H1 (cell line): ENCODE data around the gene RPL3. TPM values are rescaled to one million over a fixed set of nuclear protein-coding genes. Genes with fewer than 3 reads are reported as not detected.
A peak's percentile ranks its signal among the peaks of the same experiment; 100 is the strongest.

Source experiments
- CTCF ChIA-PET: fragments of 300-600 bp; sonication (Branson Sonifier 250); formaldehyde crosslinking; loops from one replicate; lab custom pipeline; 2021; ENCODE audit not compliant: partially characterized antibody; lab: Charles Lee
- POLR2A ChIA-PET: fragments of 300-600 bp; sonication (Branson Sonifier 250); formaldehyde crosslinking; loops from one replicate; lab custom pipeline; 2021; ENCODE audit warnings: inconsistent platforms; ENCODE audit not compliant: partially characterized antibody; lab: Charles Lee
- DNase-seq, 2 experiments: peaks; one replicate each; pipeline versions ENCODE4 v3.0.0 to v3.0.0-alpha.2; 2010 to 2022; ENCODE audit warnings: low spot score in 2 of 2, low read depth in 1 of 2, mixed read lengths in 1 of 2
- FAIRE-seq: peaks from 2 replicates; lab custom pipeline; 2011; peaks lifted over from hg19 to GRCh38; lab: Jason Lieb, UNC
- H2AFZ ChIP-seq: 2 replicates; pipeline ENCODE4 v1.8.1; 2012; ENCODE audit warnings: low read length, inconsistent platforms
- H2AK5ac ChIP-seq: 2 replicates; pipeline ENCODE4 v1.6.1; 2013; ENCODE audit warnings: low read depth, low read length
- H2BK120ac ChIP-seq: replicated peaks from 2 replicates; pipeline ENCODE3; 2013; ENCODE audit warnings: low read depth, low read length, inconsistent platforms
- H2BK12ac ChIP-seq: 2 replicates; pipeline ENCODE4 v1.6.1; 2013; ENCODE audit warnings: low read depth, low read length
- H2BK15ac ChIP-seq: 2 replicates; pipeline ENCODE4 v1.6.1; 2013; ENCODE audit warnings: low read length
- H2BK20ac ChIP-seq: 2 replicates; pipeline ENCODE4 v1.6.1; 2013; ENCODE audit warnings: low read length
- H2BK5ac ChIP-seq: 2 replicates; pipeline ENCODE4 v1.6.1; 2013; ENCODE audit warnings: low read depth, low read length
- H3K14ac ChIP-seq: 2 replicates; pipeline ENCODE4 v1.6.1; 2013; ENCODE audit warnings: inconsistent platforms; ENCODE audit not compliant: insufficient read length
- H3K18ac ChIP-seq: 2 replicates; pipeline ENCODE4 v1.6.1; 2013; ENCODE audit warnings: low read length; ENCODE audit errors: extremely low read depth
- H3K23ac ChIP-seq: 2 replicates; pipeline ENCODE4 v1.6.1; 2013; ENCODE audit warnings: inconsistent platforms; ENCODE audit not compliant: insufficient read length
- H3K23me2 ChIP-seq: 2 replicates; pipeline ENCODE4 v1.6.1; 2013; ENCODE audit warnings: low read depth, low read length
- H3K27ac ChIP-seq: 2 replicates; pipeline ENCODE4 v1.6.1; 2011; ENCODE audit warnings: low read depth, low read length, inconsistent platforms
- H3K27me3 ChIP-seq, 4 experiments: replicated peaks in 1 of 4; 1 replicate in 1 of 4; 2 replicates in 3 of 4; pipeline versions ENCODE4 v1.6.1 to v1.8.1; 2011 to 2013; ENCODE audit warnings: low read length in 3 of 4, mild to moderate bottlenecking in 3 of 4, inconsistent platforms in 2 of 4, mixed read lengths in 2 of 4, moderate library complexity in 1 of 4; ENCODE audit not compliant: control insufficient read depth in 3 of 4, insufficient read depth in 3 of 4; ENCODE audit errors: extremely low read depth in 1 of 4
- H3K36me3 ChIP-seq, 4 experiments: 2 replicates each; pipeline versions ENCODE4 v1.6.1 to v1.8.1; 2011 to 2013; ENCODE audit warnings: mild to moderate bottlenecking in 4 of 4, low read length in 3 of 4, moderate library complexity in 2 of 4, control low read depth in 1 of 4, inconsistent platforms in 1 of 4; ENCODE audit not compliant: insufficient read depth in 4 of 4, control insufficient read depth in 2 of 4
- H3K4ac ChIP-seq: replicated peaks from 2 replicates; pipeline ENCODE3; 2013; ENCODE audit warnings: low read length, low read depth, mixed read lengths, inconsistent platforms; ENCODE audit not compliant: insufficient read length
- H3K4me1 ChIP-seq, 4 experiments: replicated peaks in 1 of 4; 1 replicate in 1 of 4; 2 replicates in 3 of 4; pipeline versions ENCODE4 v1.6.1 to v1.8.1; 2011 to 2013; ENCODE audit warnings: low read length in 3 of 4, inconsistent platforms in 2 of 4, mixed read lengths in 1 of 4; ENCODE audit not compliant: insufficient read depth in 4 of 4, control insufficient read depth in 3 of 4
- H3K4me2 ChIP-seq, 2 experiments: 2 replicates each; pipeline versions ENCODE4 v1.6.1 to v1.8.1; 2011 to 2013; ENCODE audit warnings: low read depth in 2 of 2, low read length in 2 of 2, control low read depth in 1 of 2, inconsistent platforms in 1 of 2, mild to moderate bottlenecking in 1 of 2; ENCODE audit not compliant: insufficient read depth in 1 of 2
- H3K4me3 ChIP-seq, 4 experiments: fragments of 200-600, 300-600 bp in 1 of 4; sonication (generic), shearing (Covaris generic), sonication (Bioruptor Twin) in 1 of 4; 2 replicates each; pipeline versions ENCODE4 v1.5.1 to v1.8.1; 2011 to 2016; ENCODE audit warnings: low read length in 4 of 4, low read depth in 3 of 4, control low read depth in 2 of 4, inconsistent platforms in 2 of 4, mild to moderate bottlenecking in 2 of 4, mixed read lengths in 1 of 4, moderate library complexity in 1 of 4; ENCODE audit not compliant: insufficient read depth in 2 of 4; ENCODE audit errors: extremely low read depth in 1 of 4
- H3K56ac ChIP-seq: replicated peaks from 2 replicates; pipeline ENCODE3; 2013; ENCODE audit warnings: low read depth, mild to moderate bottlenecking, mixed read lengths, low read length, inconsistent platforms; ENCODE audit not compliant: insufficient read length
- H3K79me1 ChIP-seq: 2 replicates; pipeline ENCODE4 v1.6.1; 2013; ENCODE audit warnings: low read depth, low read length, control low read depth
- H3K79me2 ChIP-seq, 2 experiments: 2 replicates each; pipeline versions ENCODE4 v1.6.1 to v1.8.1; 2012 to 2013; ENCODE audit warnings: low read length in 2 of 2, mild to moderate bottlenecking in 2 of 2, inconsistent platforms in 1 of 2; ENCODE audit not compliant: insufficient read depth in 2 of 2, control insufficient read depth in 1 of 2
- H3K9ac ChIP-seq, 4 experiments: replicated peaks in 1 of 4; 1 replicate in 1 of 4; 2 replicates in 3 of 4; pipeline versions ENCODE4 v1.6.1 to v1.8.1; 2011 to 2013; ENCODE audit warnings: low read depth in 3 of 4, low read length in 3 of 4, control low read depth in 2 of 4, mild to moderate bottlenecking in 2 of 4, moderate library complexity in 2 of 4, inconsistent platforms in 1 of 4; ENCODE audit errors: extremely low read depth in 1 of 4
- H3K9me3 ChIP-seq, 2 experiments: 2 replicates each; pipeline versions ENCODE4 v1.6.1 to v1.8.1; 2012 to 2013; ENCODE audit warnings: mild to moderate bottlenecking in 2 of 2, moderate library complexity in 2 of 2, control low read depth in 1 of 2, inconsistent platforms in 1 of 2, low read depth in 1 of 2, low read length in 1 of 2, mixed read lengths in 1 of 2; ENCODE audit not compliant: insufficient read depth in 2 of 2
- H4K20me1 ChIP-seq, 2 experiments: replicated peaks in 1 of 2; 2 replicates each; pipeline versions ENCODE3 to v1.8.1; 2011 to 2013; ENCODE audit warnings: inconsistent platforms in 2 of 2, low read length in 2 of 2, mild to moderate bottlenecking in 1 of 2; ENCODE audit not compliant: insufficient read depth in 2 of 2, control insufficient read depth in 1 of 2
- H4K5ac ChIP-seq: 2 replicates; pipeline ENCODE4 v1.6.1; 2013; ENCODE audit warnings: low read length, low read depth, mixed read lengths, inconsistent platforms; ENCODE audit not compliant: insufficient read length
- H4K8ac ChIP-seq: 2 replicates; pipeline ENCODE4 v1.8.0; 2013; ENCODE audit warnings: mild to moderate bottlenecking, moderate library complexity, low read length, inconsistent platforms; ENCODE audit not compliant: insufficient read depth; ENCODE audit errors: extremely low read depth
- H4K91ac ChIP-seq: replicated peaks from 2 replicates; pipeline ENCODE3; 2013; ENCODE audit warnings: low read length, mixed read lengths, inconsistent platforms; ENCODE audit not compliant: insufficient read length
- BACH1 ChIP-seq: IDR thresholded peaks from 2 replicates; pipeline ENCODE4 v1.6.1; 2012; ENCODE audit warnings: low read length, improper control_type of control experiment
- CREB1 ChIP-seq: IDR thresholded peaks from 2 replicates; pipeline ENCODE4 v1.6.1; 2012; ENCODE audit warnings: inconsistent platforms
- GABPA ChIP-seq: IDR thresholded peaks from 2 replicates; pipeline ENCODE4 v1.6.1; 2011; ENCODE audit warnings: mild to moderate bottlenecking, low read length, moderate library complexity, borderline replicate concordance; ENCODE audit not compliant: insufficient read depth
- JUND ChIP-seq: IDR thresholded peaks from 2 replicates; pipeline ENCODE4 v1.6.1; 2011; ENCODE audit warnings: mild to moderate bottlenecking, improper control_type of control experiment, low read length
- POLR2A ChIP-seq, 2 experiments: IDR thresholded peaks; 1 replicate in 1 of 2; 2 replicates in 1 of 2; pipeline ENCODE4 v1.6.1; 2011; ENCODE audit warnings: low read depth in 2 of 2, low read length in 2 of 2, mild to moderate bottlenecking in 2 of 2; ENCODE audit errors: control extremely low read depth in 1 of 2
- RNF2 ChIP-seq: fragments of 200-900, 300-1000 bp; sonication (generic); IDR thresholded peaks from 2 replicates; pipeline ENCODE4 v1.7.1; 2016; ENCODE audit warnings: borderline replicate concordance, low read depth, mild to moderate bottlenecking, antibody characterized with exemption, low read length; ENCODE audit not compliant: poor library complexity, severe bottlenecking; ENCODE audit errors: missing control alignments
- USF2 ChIP-seq: IDR thresholded peaks from 2 replicates; pipeline ENCODE4 v1.6.1; 2011; ENCODE audit warnings: low read length, improper control_type of control experiment
- WGBS, 2 experiments: shearing (Covaris generic) in 1 of 2; methylation state at CpG; one replicate each; pipeline versions ENCODE4 v1.1.6 to v1.1.7; 2013 to 2015; ENCODE audit warnings: low lambda C conversion rate in 2 of 2, mixed read lengths in 2 of 2, inconsistent platforms in 1 of 2, low coverage in 1 of 2, missing lambda C conversion rate in 1 of 2; ENCODE audit not compliant: insufficient replicate concordance in 2 of 2, insufficient coverage in 1 of 2, insufficient read length in 1 of 2; ENCODE audit errors: extremely low coverage in 1 of 2, missing lambda C conversion rate in 1 of 2; 5-methylcytosine and 5-hydroxymethylcytosine counted together
- polyA plus RNA-seq, 7 experiments: library from polyadenylated mRNA; depleted of rRNA in 3 of 7; stranded (reverse) in 5 of 7; unstranded in 2 of 7; fragments of >200 nt in 5 of 7; fragments of 200-250 nt in 2 of 7; gene quantifications; 1 replicate in 5 of 7; 2 replicates in 1 of 7; 4 replicates in 1 of 7; pipeline versions ENCODE4 v1.2.1 to v1.2.3, GENCODE V29; 2011 to 2013; ENCODE audit warnings: missing spikeins in 2 of 7, mixed read lengths in 2 of 7
- total RNA-seq: library from RNA; stranded (reverse); fragmentation: NEBNext Ultra II Directional; extraction: Animal tissue kit (Norgen Biotek cat#: 25700); gene quantifications from 2 replicates; pipeline ENCODE4 v1.2.1, GENCODE V29; 2021
- TF ChIP-seq, protein P1 (sequence below): IDR thresholded peaks from 2 replicates; pipeline ENCODE4 v1.6.1; 2012; ENCODE audit warnings: inconsistent platforms

RPL3 gene
- total and polyA plus RNA-seq, 2 of the 8 experiments (the other 6 are each of a cell fraction or from before 2014, with no cell fraction given): 2,865 to 5,466 TPM

- H3K23ac ChIP-seq: no peak overlapping the region
- no peak overlapping the region for H4K5ac ChIP-seq
- H3K4me2 ChIP-seq: peak overlapping the region in 1 of 2 experiments; percentile 21; a peak in 2 of 4 replicates
- peak overlapping the region; percentile 96 for H2AK5ac ChIP-seq
- DNase-seq (no peak), FAIRE-seq (no peak)
- H4K8ac ChIP-seq: peak overlapping the region; percentile 54
- H2BK20ac ChIP-seq: peak overlapping the region; percentile 66; the same call in 1 of the 2 replicates
- H3K9ac ChIP-seq: no peak overlapping the region
- peak overlapping the region; percentile 90 for H4K91ac ChIP-seq
- no peak overlapping the region for H3K14ac ChIP-seq
- 0 out of 7 replicates have a peak, but pooled peaks cover 0 to 2% (median 0%) of the 10 kb centered on the region in 4 experiments for H3K27me3 ChIP-seq
- no peak overlapping the region for H2AFZ ChIP-seq
- peaks cover 0 to 5% (median 0%) of the 10 kb centered on the region in 4 experiments; a peak in 2 of 8 replicates for H3K36me3 ChIP-seq
- H3K18ac ChIP-seq: peak overlapping the region; percentile 71
- H3K27ac ChIP-seq: no peak overlapping the region
- H2BK120ac ChIP-seq: no peak overlapping the region
- peaks cover 0 to 4% of the 10 kb centered on the region in 2 experiments; a peak in 1 of 4 replicates for H3K79me2 ChIP-seq
- H2BK15ac ChIP-seq: peak overlapping the region; percentile 75; the same call in 1 of the 2 replicates
- no peak for TF ChIP-seq JUND
- TF ChIP-seq POLR2A (IDR thresholded peaks at IDR 0.05; ENCODE audit: control extremely low read depth in 1 of 2, low read depth in 2 of 2, low read length in 2 of 2): no peak
- TF ChIP-seq GABPA: no peak
- TF ChIP-seq USF2: no peak
- no peak for TF ChIP-seq CREB1
- TF ChIP-seq, protein P1, sequence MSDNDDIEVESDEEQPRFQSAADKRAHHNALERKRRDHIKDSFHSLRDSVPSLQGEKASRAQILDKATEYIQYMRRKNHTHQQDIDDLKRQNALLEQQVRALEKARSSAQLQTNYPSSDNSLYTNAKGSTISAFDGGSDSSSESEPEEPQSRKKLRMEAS: no peak
- no peak for TF ChIP-seq BACH1
- TF ChIP-seq RNF2: no peak
- no peak overlapping the region for H3K4ac ChIP-seq
- peak overlapping the region; percentile 60; the same call in 1 of the 2 replicates for H2BK5ac ChIP-seq
- H3K9me3 ChIP-seq: no peaks in the 10 kb centered on the region
- 95% methylated on average over 17 of the region's 18 CpGs; no CpG with 5 or more reads in 1 of the 2 experiments for WGBS, 2 experiments
- no peaks in the 10 kb centered on the region for H3K23me2 ChIP-seq
- peaks cover 4 to 39% (median 26%) of the 10 kb centered on the region in 4 experiments for H3K4me1 ChIP-seq
- H3K56ac ChIP-seq: no peak overlapping the region
- H4K20me1 ChIP-seq: peaks cover 5 to 6% of the 10 kb centered on the region in 2 experiments
- POLR2A ChIA-PET: interaction anchor here (0.5 to 22.5 kb wide), 5 partner anchors 9 to 247 kb away, joined by 3 to 413 read pairs (median 3); partner anchors contain the start of genes ATF4, RPL3 and SYNGR1
- no peak overlapping the region for H3K4me3 ChIP-seq
- peaks cover 6% of the 10 kb centered on the region; the same call in 1 of the 2 replicates for H3K79me1 ChIP-seq
- H2BK12ac ChIP-seq: peak overlapping the region; percentile 90
- CTCF ChIA-PET: interaction anchor here (0.6 to 2.0 kb wide), 3 partner anchors 17 to 136 kb away, joined by 3 to 11 read pairs (median 4); no protein-coding TSS in a partner anchor
Observed at GRCh38 chr22:39360242-39360641, 40.8 kb upstream of the RPL3 start.
